GM23248 (cell line): ENCODE data around the gene GON4L. TPM values are rescaled to one million over a fixed set of nuclear protein-coding genes. Genes with fewer than 3 reads are reported as not detected.
"Not testable (repeated sequence)": the region's sequence is repeated elsewhere in the genome, so short reads cannot be mapped to it uniquely, and the experiment has no call there.

Experiments
- DNase-seq: peaks from one replicate; pipeline ENCODE4 v3.0.0-alpha.2; 2015
- H2AFZ ChIP-seq: fragments of 200-600 bp; sonication (generic); 2 replicates; pipeline ENCODE4 v1.6.1; 2016; ENCODE audit warnings: antibody characterized with exemption
- H3F3A ChIP-seq: fragments of 200-600 bp; sonication (generic); 2 replicates; pipeline ENCODE4 v1.6.1; 2016; ENCODE audit warnings: mild to moderate bottlenecking, antibody characterized with exemption, mixed run types; ENCODE audit not compliant: insufficient read depth
- H3K27ac ChIP-seq: fragments of 200-600 bp; sonication (generic); 2 replicates; pipeline ENCODE4 v1.5.1; 2016; ENCODE audit warnings: mild to moderate bottlenecking
- H3K27me3 ChIP-seq: fragments of 200-600 bp; sonication (generic); replicated peaks from 2 replicates; pipeline ENCODE4 v1.6.1; 2016; ENCODE audit warnings: mild to moderate bottlenecking; ENCODE audit not compliant: insufficient read depth
- H3K36me3 ChIP-seq: fragments of 200-600 bp; sonication (generic); 2 replicates; pipeline ENCODE4 v1.6.1; 2016; ENCODE audit warnings: low read depth, mild to moderate bottlenecking
- H3K4me1 ChIP-seq: fragments of 200-600 bp; sonication (generic); 2 replicates; pipeline ENCODE4 v1.6.1; 2016; ENCODE audit warnings: mild to moderate bottlenecking; ENCODE audit not compliant: insufficient read depth
- H3K4me2 ChIP-seq: fragments of 200-600 bp; sonication (generic); one replicate; pipeline ENCODE4 v1.6.1; 2016; ENCODE audit warnings: mild to moderate bottlenecking; ENCODE audit not compliant: unreplicated experiment
- H3K4me3 ChIP-seq: fragments of 200-600 bp; sonication (generic); 2 replicates; pipeline ENCODE4 v1.5.1; 2016; ENCODE audit warnings: mild to moderate bottlenecking
- H3K79me2 ChIP-seq: fragments of 200-600 bp; sonication (generic); 2 replicates; pipeline ENCODE4 v1.6.1; 2016; ENCODE audit warnings: mild to moderate bottlenecking; ENCODE audit not compliant: insufficient read depth
- H3K9ac ChIP-seq: fragments of 200-600 bp; sonication (generic); 2 replicates; pipeline ENCODE4 v1.6.1; 2016; ENCODE audit warnings: mild to moderate bottlenecking
- H3K9me2 ChIP-seq: fragments of 200-600 bp; sonication (generic); 2 replicates; pipeline ENCODE4 v1.6.1; 2016; ENCODE audit warnings: mixed run types, mild to moderate bottlenecking, moderate library complexity; ENCODE audit not compliant: insufficient read depth
- H3K9me3 ChIP-seq: fragments of 200-600 bp; sonication (generic); one replicate; pipeline ENCODE4 v1.6.1; 2017; ENCODE audit warnings: low read depth
- H4K20me1 ChIP-seq: fragments of 200-600 bp; sonication (generic); 2 replicates; pipeline ENCODE4 v1.6.0; 2016; ENCODE audit not compliant: insufficient read depth
- EZH2 ChIP-seq: fragments of 200-600 bp; sonication (generic); IDR thresholded peaks from 2 replicates; pipeline ENCODE4 v1.6.1; 2018; ENCODE audit warnings: antibody characterized with exemption, mild to moderate bottlenecking; ENCODE audit not compliant: insufficient read depth, poor library complexity, severe bottlenecking
- EZH2phosphoT487 ChIP-seq: fragments of 200-600 bp; sonication (generic); IDR thresholded peaks from 2 replicates; pipeline ENCODE4 v1.6.1; 2018; ENCODE audit warnings: antibody characterized with exemption, moderate library complexity, mild to moderate bottlenecking, low read depth; ENCODE audit not compliant: insufficient read depth
- WGBS, 2 experiments: methylation state at CpG; one replicate each; pipeline ENCODE4 v1.1.6; 2015 to 2017; ENCODE audit warnings: low lambda C conversion rate in 2 of 2, low coverage in 1 of 2; ENCODE audit errors: missing lambda C conversion rate in 2 of 2; 5-methylcytosine and 5-hydroxymethylcytosine counted together
- in situ Hi-C: fragments of 300-500 bp; cut with MboI; formaldehyde crosslinking; loops from 2 replicates; pipeline ENCODE4 v1.15.0; 2020
- polyA plus RNA-seq: library from polyadenylated mRNA; unstranded; fragments of >200 nt; fragmentation: Nextera tagmentation; extraction: Ambion mirVana; gene quantifications from 2 replicates; pipeline ENCODE4 v1.2.1, GENCODE V29; 2016
- total RNA-seq: library from RNA; depleted of rRNA; stranded (reverse); fragments of >200 nt; shearing (Covaris generic); gene quantifications from 2 replicates; pipeline ENCODE4 v1.2.3, GENCODE V29; 2014

GON4L gene
- total and polyA plus RNA-seq, 2 experiments from 2014 or later = 20.4 to 30.3 TPM

GRCh38 chr1:155745284-155746228 is 111.5 kb downstream of the GON4L start:
- H3K27me3 ChIP-seq, in situ Hi-C loops, H3K9me2 ChIP-seq, H4K20me1 ChIP-seq, H3K36me3 ChIP-seq, H3K9me3 ChIP-seq, H3K79me2 ChIP-seq: not testable (repeated sequence)
- Histone ChIP-seq H3K9ac (peak overlapping the region; percentile 85), H3K4me3 (peak overlapping the region; percentile 82), H3K4me2 (peak overlapping the region; percentile 85), H2AFZ (peak overlapping the region; percentile 86), H3K4me1 (peaks cover 19% of the 10 kb centered on the region), H3K27ac (peak overlapping the region; percentile 68), H3F3A (peaks cover 30% of the 10 kb centered on the region)
- DNase-seq = peak; percentile 99
- WGBS, 2 experiments = 1% methylated on average over 41 to 43 of the region's 77 CpGs

GRCh38 chr1:155744711-155745283 is 112.2 kb downstream of the GON4L start:
- H3K27ac ChIP-seq = peak overlapping the region; percentile 68
- H3K4me2 ChIP-seq = peak overlapping the region; percentile 85
- no peaks in the 10 kb centered on the region for H3K9me2 ChIP-seq
- no peaks in the 10 kb centered on the region for H3K79me2 ChIP-seq
- peaks cover 29% of the 10 kb centered on the region for H3F3A ChIP-seq
- peak overlapping the region; percentile 85 for H3K9ac ChIP-seq
- H3K36me3 ChIP-seq = no peaks in the 10 kb centered on the region; the same call in 1 of the 2 replicates
- DNase-seq = no peak
- peaks cover 18% of the 10 kb centered on the region for H3K4me1 ChIP-seq
- peak overlapping the region; percentile 82 for H3K4me3 ChIP-seq
- TF ChIP-seq EZH2 (no peak), EZH2phosphoT487 (no peak)
- H4K20me1 ChIP-seq = no peaks in the 10 kb centered on the region
- no peaks in the 10 kb centered on the region for H3K9me3 ChIP-seq
- in situ Hi-C loops = no loop called here
- H3K27me3 ChIP-seq = no peaks in the 10 kb centered on the region
- 76 to 83% methylated on average over 9 of the region's 9 CpGs for WGBS, 2 experiments
- peak overlapping the region; percentile 86 for H2AFZ ChIP-seq

GRCh38 chr1:155741908-155742307 is 115.1 kb downstream of the GON4L start:
- no peaks in the 10 kb centered on the region for H3K9me3 ChIP-seq
- in situ Hi-C loops = no loop called here
- no peaks in the 10 kb centered on the region for H3K4me1 ChIP-seq
- H4K20me1 ChIP-seq = no peaks in the 10 kb centered on the region
- no peak for DNase-seq
- no peak overlapping the region for H3K27ac ChIP-seq
- no peak overlapping the region for H3K4me2 ChIP-seq
- peaks cover 16% of the 10 kb centered on the region for H3K36me3 ChIP-seq
- 89 to 90% methylated on average over 10 of the region's 10 CpGs for WGBS, 2 experiments
- H2AFZ ChIP-seq = no peak overlapping the region
- TF ChIP-seq EZH2phosphoT487 = no peak
- TF ChIP-seq EZH2 = no peak
- H3K27me3 ChIP-seq = no peaks in the 10 kb centered on the region
- H3K79me2 ChIP-seq = no peaks in the 10 kb centered on the region
- H3K9me2 ChIP-seq = no peaks in the 10 kb centered on the region
- H3F3A ChIP-seq = peaks cover 11% of the 10 kb centered on the region; the same call in 1 of the 2 replicates
- no peak overlapping the region for H3K9ac ChIP-seq
- H3K4me3 ChIP-seq = no peak overlapping the region

- in situ Hi-C loops = no loop called here
- no peak overlapping the region for H3K9ac ChIP-seq
- no peak overlapping the region for H2AFZ ChIP-seq
- no peak for DNase-seq
- H3K27ac ChIP-seq = no peak overlapping the region
- H3K27me3 ChIP-seq = no peaks in the 10 kb centered on the region
- no peaks in the 10 kb centered on the region for H3K4me1 ChIP-seq
- no peaks in the 10 kb centered on the region for H4K20me1 ChIP-seq
- no peaks in the 10 kb centered on the region for H3K9me2 ChIP-seq
- H3K4me2 ChIP-seq = no peak overlapping the region
- H3K36me3 ChIP-seq = peaks cover 17% of the 10 kb centered on the region
- H3K79me2 ChIP-seq = no peaks in the 10 kb centered on the region
- peaks cover 11% of the 10 kb centered on the region; the same call in 1 of the 2 replicates for H3F3A ChIP-seq
- TF ChIP-seq EZH2phosphoT487 (no peak), EZH2 (no peak)
- 69 to 76% methylated on average over 8 of the region's 8 CpGs for WGBS, 2 experiments
- no peak overlapping the region for H3K4me3 ChIP-seq
- H3K9me3 ChIP-seq = no peaks in the 10 kb centered on the region
Measured at GRCh38 chr1:155740995-155741394, 116.0 kb downstream of the GON4L start.
